ENCODE results near the gene MYRIP.

DNA sequence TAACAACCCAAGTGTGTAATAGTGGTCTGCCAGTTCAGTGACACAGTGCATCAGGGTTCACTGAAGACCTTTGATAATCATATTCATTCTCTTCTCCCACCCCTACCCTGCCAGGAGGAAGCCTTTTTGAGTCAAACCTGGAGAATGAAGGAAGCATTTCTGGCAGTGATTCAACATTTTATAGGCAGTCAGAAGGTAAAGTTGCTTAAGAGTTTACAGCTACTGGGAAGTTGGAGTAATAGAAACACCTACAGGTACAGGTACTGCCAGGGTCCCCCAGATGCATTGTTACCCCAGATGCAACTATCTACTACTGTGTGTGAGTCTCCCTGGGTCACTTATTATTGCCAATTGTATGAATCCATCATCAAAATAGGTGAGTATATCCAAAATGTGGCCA lies 353.2 kb downstream of the MYRIP start:
- no peak for TF ChIP-seq POLR2A (IDR thresholded peaks at IDR 0.05)
- TF ChIP-seq, protein P1, sequence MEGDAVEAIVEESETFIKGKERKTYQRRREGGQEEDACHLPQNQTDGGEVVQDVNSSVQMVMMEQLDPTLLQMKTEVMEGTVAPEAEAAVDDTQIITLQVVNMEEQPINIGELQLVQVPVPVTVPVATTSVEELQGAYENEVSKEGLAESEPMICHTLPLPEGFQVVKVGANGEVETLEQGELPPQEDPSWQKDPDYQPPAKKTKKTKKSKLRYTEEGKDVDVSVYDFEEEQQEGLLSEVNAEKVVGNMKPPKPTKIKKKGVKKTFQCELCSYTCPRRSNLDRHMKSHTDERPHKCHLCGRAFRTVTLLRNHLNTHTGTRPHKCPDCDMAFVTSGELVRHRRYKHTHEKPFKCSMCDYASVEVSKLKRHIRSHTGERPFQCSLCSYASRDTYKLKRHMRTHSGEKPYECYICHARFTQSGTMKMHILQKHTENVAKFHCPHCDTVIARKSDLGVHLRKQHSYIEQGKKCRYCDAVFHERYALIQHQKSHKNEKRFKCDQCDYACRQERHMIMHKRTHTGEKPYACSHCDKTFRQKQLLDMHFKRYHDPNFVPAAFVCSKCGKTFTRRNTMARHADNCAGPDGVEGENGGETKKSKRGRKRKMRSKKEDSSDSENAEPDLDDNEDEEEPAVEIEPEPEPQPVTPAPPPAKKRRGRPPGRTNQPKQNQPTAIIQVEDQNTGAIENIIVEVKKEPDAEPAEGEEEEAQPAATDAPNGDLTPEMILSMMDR (IDR thresholded peaks at IDR 0.05): no peak

Data from thyroid gland (tissue), 4 donors.